ENCODE measurements around the gene CSNK1E.
"Not testable (repeated sequence)": the region's sequence is repeated elsewhere in the genome, so short reads cannot be mapped to it uniquely, and the experiment has no call there.

CSNK1E gene

GRCh38 chr22:38317122-38317994 lies at the start of gene CSNK1E:
TSS of gene CSNK1E (minus strand) at chr22:38317433. CDS start at chr22:38314157, 3,276 bp downstream.
- H3K27ac ChIP-seq: peak within 1 kb of the TSS; percentile 95
- TF ChIP-seq CTCF (conservative IDR thresholded peaks at IDR 0.05): no peak
- TF ChIP-seq ZFX (IDR thresholded peaks at IDR 0.05): peak; percentile 55; the same call in 1 of the 2 replicates

- not testable (repeated sequence) for H3K27ac ChIP-seq
Observed at GRCh38 chr22:38365829-38366228, 48.6 kb upstream of the CSNK1E start.

GRCh38 chr22:38365174-38365573 lies 47.9 kb upstream of the CSNK1E start:
- H3K27ac ChIP-seq: not testable (repeated sequence)

- H3K27ac ChIP-seq: not testable (repeated sequence)
Observed at GRCh38 chr22:38360560-38360959, 43.3 kb upstream of the CSNK1E start.

- not testable (repeated sequence) for H3K27ac ChIP-seq
Observed at GRCh38 chr22:38359817-38360216, 42.6 kb upstream of the CSNK1E start.

- H3K27ac ChIP-seq: not testable (repeated sequence)
Observed at GRCh38 chr22:38357971-38358370, 40.7 kb upstream of the CSNK1E start.

GRCh38 chr22:38355275-38355674 lies 38.0 kb upstream of the CSNK1E start:
- H3K27ac ChIP-seq: no peak overlapping the region
- no peak for TF ChIP-seq ZFX (IDR thresholded peaks at IDR 0.05)
- no peak for TF ChIP-seq CTCF (conservative IDR thresholded peaks at IDR 0.05)

GRCh38 chr22:38353701-38354100 lies 36.5 kb upstream of the CSNK1E start:
- no peak for TF ChIP-seq ZFX (IDR thresholded peaks at IDR 0.05)
- no peak for TF ChIP-seq CTCF (conservative IDR thresholded peaks at IDR 0.05)
- H3K27ac ChIP-seq: no peak overlapping the region

- no peak for TF ChIP-seq ZFX (IDR thresholded peaks at IDR 0.05)
- TF ChIP-seq CTCF (conservative IDR thresholded peaks at IDR 0.05): peak; percentile 100
- H3K27ac ChIP-seq: no peak overlapping the region
Observed at GRCh38 chr22:38353142-38353629, 36.0 kb upstream of the CSNK1E start.

GRCh38 chr22:38352436-38352835 lies 35.2 kb upstream of the CSNK1E start:
- H3K27ac ChIP-seq: no peak overlapping the region
- no peak for TF ChIP-seq ZFX (IDR thresholded peaks at IDR 0.05)
- TF ChIP-seq CTCF (conservative IDR thresholded peaks at IDR 0.05): no peak
